Mesenchymal stem cell (in vitro differentiated cells and primary cell): ENCODE measurements around the gene ZNF443.
"Not testable (repeated sequence)": the region's sequence is repeated elsewhere in the genome, so short reads cannot be mapped to it uniquely, and the experiment has no call there.

Experiments
- DNase-seq: peaks from one replicate; pipeline ENCODE4 v3.0.0-alpha.2; 2013
- H2AFZ ChIP-seq: one replicate; pipeline ENCODE4 v1.6.1; 2013; ENCODE audit warnings: low read depth, mild to moderate bottlenecking, control low read depth, inconsistent platforms, low read length, moderate library complexity
- H2AK5ac ChIP-seq: 2 replicates; pipeline ENCODE4 v1.6.1; 2013; ENCODE audit warnings: low read length, moderate library complexity, mild to moderate bottlenecking, inconsistent platforms; ENCODE audit not compliant: severe bottlenecking
- H2BK120ac ChIP-seq: one replicate; pipeline ENCODE4 v1.6.1; 2013; ENCODE audit warnings: low read depth, mild to moderate bottlenecking, inconsistent platforms, low read length, moderate library complexity
- H2BK12ac ChIP-seq, 2 experiments: one replicate each; pipeline ENCODE4 v1.6.1; 2013; ENCODE audit warnings: inconsistent platforms in 2 of 2, low read length in 2 of 2, mild to moderate bottlenecking in 2 of 2, moderate library complexity in 2 of 2, control low read depth in 1 of 2
- H2BK15ac ChIP-seq: one replicate; pipeline ENCODE4 v1.6.1; 2013; ENCODE audit warnings: mild to moderate bottlenecking, low read depth, inconsistent platforms; ENCODE audit not compliant: poor library complexity, severe bottlenecking
- H2BK5ac ChIP-seq: 2 replicates; pipeline ENCODE4 v1.6.1; 2013; ENCODE audit warnings: low read depth, mild to moderate bottlenecking, low read length, control low read depth, inconsistent platforms; ENCODE audit not compliant: poor library complexity, severe bottlenecking
- H3K14ac ChIP-seq, 2 experiments: one replicate each; pipeline ENCODE4 v1.6.1; 2013; ENCODE audit warnings: inconsistent platforms in 2 of 2, low read length in 2 of 2, control low read depth in 1 of 2, mild to moderate bottlenecking in 1 of 2, moderate library complexity in 1 of 2
- H3K18ac ChIP-seq, 2 experiments: one replicate each; pipeline ENCODE4 v1.6.1; 2013; ENCODE audit warnings: inconsistent platforms in 2 of 2, low read length in 2 of 2, control low read depth in 1 of 2, low read depth in 1 of 2, mild to moderate bottlenecking in 1 of 2
- H3K23ac ChIP-seq, 2 experiments: one replicate each; pipeline ENCODE4 v1.6.1; 2013; ENCODE audit warnings: inconsistent platforms in 2 of 2, low read length in 2 of 2, mild to moderate bottlenecking in 2 of 2, moderate library complexity in 2 of 2, control low read depth in 1 of 2
- H3K27ac ChIP-seq: 2 replicates; pipeline ENCODE4 v1.5.1; 2013; ENCODE audit warnings: mild to moderate bottlenecking, moderate library complexity, low read length, control low read depth, inconsistent platforms; ENCODE audit not compliant: poor library complexity, severe bottlenecking
- H3K27me3 ChIP-seq, 2 experiments: 2 replicates each; pipeline versions ENCODE4 v1.6.1 to v1.7.0; 2013; ENCODE audit warnings: low read length in 2 of 2, mild to moderate bottlenecking in 2 of 2, moderate library complexity in 2 of 2, control low read depth in 1 of 2, inconsistent platforms in 1 of 2; ENCODE audit not compliant: control insufficient read depth in 1 of 2, insufficient read depth in 1 of 2
- H3K36me3 ChIP-seq, 2 experiments: 2 replicates each; pipeline versions ENCODE4 v1.6.1 to v1.7.0; 2013; ENCODE audit warnings: low read length in 2 of 2, control low read depth in 1 of 2, inconsistent platforms in 1 of 2, low read depth in 1 of 2, mild to moderate bottlenecking in 1 of 2; ENCODE audit not compliant: insufficient read depth in 2 of 2, control insufficient read depth in 1 of 2
- H3K4ac ChIP-seq, 2 experiments: one replicate each; pipeline ENCODE4 v1.6.1; 2013; ENCODE audit warnings: inconsistent platforms in 2 of 2, low read length in 2 of 2, mild to moderate bottlenecking in 2 of 2, moderate library complexity in 2 of 2, control low read depth in 1 of 2, low read depth in 1 of 2
- H3K4me1 ChIP-seq: 2 replicates; pipeline ENCODE4 v1.6.1; 2013; ENCODE audit warnings: low read depth, low read length, control low read depth; ENCODE audit not compliant: control insufficient read depth, insufficient read depth
- H3K4me2 ChIP-seq: 2 replicates; pipeline ENCODE4 v1.6.1; 2013; ENCODE audit warnings: low read length, mild to moderate bottlenecking, inconsistent platforms; ENCODE audit not compliant: poor library complexity, severe bottlenecking
- H3K4me3 ChIP-seq, 2 experiments: 2 replicates each; pipeline versions ENCODE4 v1.5.1 to v1.7.0; 2013; ENCODE audit warnings: low read length in 2 of 2, mild to moderate bottlenecking in 2 of 2, control low read depth in 1 of 2, low read depth in 1 of 2; ENCODE audit not compliant: insufficient read depth in 1 of 2
- H3K79me1 ChIP-seq: replicated peaks from 2 replicates; pipeline ENCODE4 v1.6.1; 2013; ENCODE audit warnings: mild to moderate bottlenecking, control low read depth, low read length, inconsistent platforms; ENCODE audit not compliant: poor library complexity, severe bottlenecking
- H3K9ac ChIP-seq: 2 replicates; pipeline ENCODE4 v1.7.0; 2013; ENCODE audit warnings: mild to moderate bottlenecking, low read length, moderate library complexity
- H3K9me3 ChIP-seq: 2 replicates; pipeline ENCODE4 v1.7.0; 2013; ENCODE audit warnings: mild to moderate bottlenecking, low read length; ENCODE audit not compliant: control insufficient read depth
- H4K8ac ChIP-seq: one replicate; pipeline ENCODE4 v1.6.1; 2013; ENCODE audit warnings: inconsistent platforms, mild to moderate bottlenecking, low read length, moderate library complexity
- H4K91ac ChIP-seq: one replicate; pipeline ENCODE4 v1.6.1; 2013; ENCODE audit warnings: mild to moderate bottlenecking, low read length, inconsistent platforms
- WGBS: methylation state at CpG from one replicate; pipeline ENCODE4 v1.1.7; 2013; ENCODE audit warnings: mixed read lengths; 5-methylcytosine and 5-hydroxymethylcytosine counted together

Gene ZNF443

GRCh38 chr19:12417273-12417672 is 23.5 kb downstream of the ZNF443 start:
- H3K27ac ChIP-seq, H3K4ac ChIP-seq, H2AFZ ChIP-seq, H3K4me3 ChIP-seq, H3K18ac ChIP-seq, H4K91ac ChIP-seq, H3K4me2 ChIP-seq, H3K4me1 ChIP-seq, H3K79me1 ChIP-seq, H3K9ac ChIP-seq, H2BK5ac ChIP-seq, H2AK5ac ChIP-seq, H3K14ac ChIP-seq, H2BK120ac ChIP-seq, H4K8ac ChIP-seq, H2BK15ac ChIP-seq, H3K27me3 ChIP-seq, H3K23ac ChIP-seq, DNase-seq, H2BK12ac ChIP-seq: not testable (repeated sequence)
- WGBS, result 90% methylated on average over 5 of the region's 5 CpGs
- H3K36me3 ChIP-seq, result peaks cover 0 to 18% of the 10 kb centered on the region in 2 experiments
- H3K9me3 ChIP-seq, result peaks cover 49% of the 10 kb centered on the region

- no peaks in the 10 kb centered on the region for H3K79me1 ChIP-seq
- 90% methylated on average over 2 of the region's 2 CpGs for WGBS
Observed at GRCh38 chr19:12411893-12412292, 28.9 kb downstream of the ZNF443 start.

GRCh38 chr19:12400633-12401502 is 40.0 kb downstream of the ZNF443 start, which contains the start of gene ZNF799:
Gene ZNF799 (minus strand): TSS chr19:12401271. CDS start chr19:12401070, 201 bp downstream.
- Histone ChIP-seq H2BK12ac (no peak within 1 kb of the TSS), H3K23ac (peak within 1 kb of the TSS in 1 of 2 experiments; percentile 9), H4K8ac (peak within 1 kb of the TSS; percentile 37), H3K4me1 (no peaks in the 10 kb centered on the region), H4K91ac (no peak within 1 kb of the TSS), H3K4ac (no peak within 1 kb of the TSS), H2BK120ac (no peak within 1 kb of the TSS), H3K9me3 (peaks cover 9% of the 10 kb centered on the region), H3K27me3 (no peaks in the 10 kb centered on the region), H3K79me1 (peaks cover 2% of the 10 kb centered on the region), H3K4me2 (peak within 1 kb of the TSS; percentile 86), H3K9ac (peak within 1 kb of the TSS; percentile 87), H3K27ac (peak within 1 kb of the TSS; percentile 88), H3K14ac (no peak within 1 kb of the TSS), H2AK5ac (no peak within 1 kb of the TSS), H2BK5ac (no peak within 1 kb of the TSS), H3K4me3 (peak within 1 kb of the TSS; percentile 80 to 89), H3K36me3 (no peaks in the 10 kb centered on the region), H3K18ac (peak within 1 kb of the TSS; percentile 17 to 44), H2BK15ac (no peak within 1 kb of the TSS), H2AFZ (peak within 1 kb of the TSS; percentile 83)
- DNase-seq, result peak; percentile 96
- under 1% methylated on average over 61 of the region's 71 CpGs for WGBS

More at GRCh38 chr19:12411893-12412292, 28.9 kb downstream of the ZNF443 start:
- Histone ChIP-seq H3K9me3 (peaks cover 36% of the 10 kb centered on the region), H2AFZ (no peak overlapping the region), H2BK120ac (no peak overlapping the region), H3K36me3 (peaks cover 0 to 8% of the 10 kb centered on the region in 2 experiments), H3K9ac (no peak overlapping the region), H3K18ac (no peak overlapping the region), H4K8ac (no peak overlapping the region), H2BK15ac (no peak overlapping the region), H3K4ac (no peak overlapping the region), H3K4me3 (no peak overlapping the region), H3K23ac (no peak overlapping the region), H3K27ac (no peak overlapping the region), H3K4me1 (no peaks in the 10 kb centered on the region), H3K4me2 (no peak overlapping the region), H4K91ac (no peak overlapping the region), H3K27me3 (no peaks in the 10 kb centered on the region), H2BK12ac (no peak overlapping the region), H2BK5ac (no peak overlapping the region), H2AK5ac (no peak overlapping the region), H3K14ac (no peak overlapping the region)
- no peak for DNase-seq

- Histone ChIP-seq H3K18ac (peak overlapping the region in 1 of 2 experiments; percentile 38), H4K8ac (peak overlapping the region; percentile 37), H2AFZ (peak overlapping the region; percentile 83), H3K9ac (peak overlapping the region; percentile 87), H3K4me2 (peak overlapping the region; percentile 86), H3K4me3 (peak overlapping the region; percentile 80 to 89), H3K27ac (peak overlapping the region; percentile 88)
- H3K36me3 ChIP-seq, H2BK120ac ChIP-seq, H3K9me3 ChIP-seq, H2BK12ac ChIP-seq, H3K23ac ChIP-seq, H3K14ac ChIP-seq, H4K91ac ChIP-seq, H3K79me1 ChIP-seq, H3K4ac ChIP-seq, H3K27me3 ChIP-seq, H2BK15ac ChIP-seq, H3K4me1 ChIP-seq, H2BK5ac ChIP-seq, H2AK5ac ChIP-seq: not testable (repeated sequence)
- WGBS, result 4% methylated on average over 20 of the region's 23 CpGs
- peak; percentile 49 for DNase-seq
Observed at GRCh38 chr19:12399901-12400632, 40.8 kb downstream of the ZNF443 start.
